Prostate gland (tissue), 2 donors: Measurements from ENCODE around the gene NAPB.

Experiments used
- CTCF ChIP-seq, 4 experiments: fragments of 200-600 bp in 2 of 4; fragments of 450-650 bp in 2 of 4; sonication (generic) in 2 of 4; IDR thresholded peaks; 1 replicate in 3 of 4; 2 replicates in 1 of 4; pipeline ENCODE4 v1.5.1; 2016 to 2019; ENCODE audit warnings: antibody characterized with exemption in 4 of 4, mild to moderate bottlenecking in 2 of 4, moderate library complexity in 2 of 4
- POLR2AphosphoS5 ChIP-seq: sonication (generic); formaldehyde crosslinking; IDR thresholded peaks from one replicate; pipeline ENCODE4 v1.6.1; 2017; ENCODE audit warnings: antibody characterized with exemption

- TF ChIP-seq CTCF (IDR thresholded peaks at IDR 0.05) (no peak), POLR2AphosphoS5 (no peak)
These were observed 58.0 kb downstream of the NAPB start for GRCh38 chr20:23363257-23363649.
